BLaER1 (cell line): ENCODE results near the gene MRPL22.

Experiments used
- H3K27ac ChIP-seq: shearing (Covaris generic); formaldehyde crosslinking; 2 replicates; pipeline ENCODE4 v1.8.1; 2022
- H3K27me3 ChIP-seq: shearing (Covaris generic); formaldehyde crosslinking; 2 replicates; pipeline ENCODE4 v1.8.1; 2022
- H3K36me3 ChIP-seq: shearing (Covaris generic); formaldehyde crosslinking; 2 replicates; pipeline ENCODE4 v1.8.1; 2022
- H3K4me1 ChIP-seq: shearing (Covaris generic); formaldehyde crosslinking; 2 replicates; pipeline ENCODE4 v1.8.1; 2022
- H3K4me2 ChIP-seq: shearing (Covaris generic); formaldehyde crosslinking; 2 replicates; pipeline ENCODE4 v1.8.1; 2022
- H3K4me3 ChIP-seq: shearing (Covaris generic); formaldehyde crosslinking; 2 replicates; pipeline ENCODE4 v1.8.1; 2022
- H3K9ac ChIP-seq: shearing (Covaris generic); formaldehyde crosslinking; 2 replicates; pipeline ENCODE4 v1.8.1; 2022
- H3K9me3 ChIP-seq: shearing (Covaris generic); formaldehyde crosslinking; 2 replicates; pipeline ENCODE4 v1.8.1; 2022
- H4K20me1 ChIP-seq: shearing (Covaris generic); formaldehyde crosslinking; 2 replicates; pipeline ENCODE4 v1.8.1; 2022
- Cebpa-rat ChIP-seq: shearing (Covaris generic); IDR thresholded peaks from 2 replicates; pipeline ENCODE4 v1.8.1; 2022

MRPL22 gene

GRCh38 chr5:154940375-154940771, 500 bp upstream of the MRPL22 start:
- peak overlapping the region; percentile 81 for H3K4me2 ChIP-seq
- H3K27me3 ChIP-seq, result no peaks in the 10 kb centered on the region
- peaks cover 23% of the 10 kb centered on the region for H3K36me3 ChIP-seq
- peaks cover 57% of the 10 kb centered on the region for H3K4me1 ChIP-seq
- peak overlapping the region; percentile 87 for H3K9ac ChIP-seq
- no peaks in the 10 kb centered on the region for H3K9me3 ChIP-seq
- peak overlapping the region; percentile 71 for H3K4me3 ChIP-seq
- H3K27ac ChIP-seq, result peak overlapping the region; percentile 81
- H4K20me1 ChIP-seq, result peaks cover 37% of the 10 kb centered on the region
- no peak for TF ChIP-seq Cebpa-rat

- H3K9ac ChIP-seq, result no peak overlapping the region
- H3K36me3 ChIP-seq, result peaks cover 37% of the 10 kb centered on the region
- no peak overlapping the region for H3K4me2 ChIP-seq
- H3K4me3 ChIP-seq, result no peak overlapping the region
- H3K9me3 ChIP-seq, result no peaks in the 10 kb centered on the region
- TF ChIP-seq Cebpa-rat, result no peak
- H3K27me3 ChIP-seq, result no peaks in the 10 kb centered on the region
- peaks cover 51% of the 10 kb centered on the region for H4K20me1 ChIP-seq
- no peak overlapping the region for H3K27ac ChIP-seq
- peaks cover 39% of the 10 kb centered on the region for H3K4me1 ChIP-seq
These were observed 2.7 kb downstream of the MRPL22 start for GRCh38 chr5:154943527-154943926.

DNA sequence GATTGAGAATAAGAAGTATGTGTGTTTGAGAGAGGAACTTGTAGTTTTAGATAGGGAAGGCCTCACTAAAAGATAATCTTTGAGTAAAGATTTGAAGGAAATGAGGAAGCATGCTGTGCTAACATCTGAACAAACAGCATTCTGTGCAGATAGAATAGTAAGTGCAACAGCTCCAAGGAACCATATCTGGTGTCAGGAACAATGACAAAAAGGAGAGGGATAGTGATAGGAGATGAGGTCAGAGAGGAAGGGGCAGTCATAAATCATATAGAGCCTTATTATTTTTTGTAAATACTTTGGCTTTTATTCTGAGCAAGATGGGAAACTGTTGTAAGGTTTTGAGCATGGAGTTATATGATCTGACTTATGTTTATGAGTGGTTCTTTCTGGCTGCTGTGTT, 3.8 kb downstream of the MRPL22 start:
- Histone ChIP-seq H3K27ac (no peak overlapping the region), H3K4me3 (no peak overlapping the region), H3K4me2 (no peak overlapping the region), H3K9me3 (no peaks in the 10 kb centered on the region), H3K9ac (no peak overlapping the region), H3K27me3 (no peaks in the 10 kb centered on the region), H3K4me1 (peaks cover 32% of the 10 kb centered on the region), H4K20me1 (peaks cover 62% of the 10 kb centered on the region), H3K36me3 (peaks cover 46% of the 10 kb centered on the region)
- no peak for TF ChIP-seq Cebpa-rat

GRCh38 chr5:154945695-154946301, 4.9 kb downstream of the MRPL22 start:
- no peak overlapping the region for H3K9ac ChIP-seq
- no peak for TF ChIP-seq Cebpa-rat
- no peaks in the 10 kb centered on the region for H3K27me3 ChIP-seq
- no peak overlapping the region for H3K4me2 ChIP-seq
- no peaks in the 10 kb centered on the region for H3K9me3 ChIP-seq
- no peak overlapping the region for H3K27ac ChIP-seq
- peaks cover 21% of the 10 kb centered on the region for H3K4me1 ChIP-seq
- H4K20me1 ChIP-seq, result peaks cover 73% of the 10 kb centered on the region
- peaks cover 53% of the 10 kb centered on the region for H3K36me3 ChIP-seq
- no peak overlapping the region for H3K4me3 ChIP-seq

DNA sequence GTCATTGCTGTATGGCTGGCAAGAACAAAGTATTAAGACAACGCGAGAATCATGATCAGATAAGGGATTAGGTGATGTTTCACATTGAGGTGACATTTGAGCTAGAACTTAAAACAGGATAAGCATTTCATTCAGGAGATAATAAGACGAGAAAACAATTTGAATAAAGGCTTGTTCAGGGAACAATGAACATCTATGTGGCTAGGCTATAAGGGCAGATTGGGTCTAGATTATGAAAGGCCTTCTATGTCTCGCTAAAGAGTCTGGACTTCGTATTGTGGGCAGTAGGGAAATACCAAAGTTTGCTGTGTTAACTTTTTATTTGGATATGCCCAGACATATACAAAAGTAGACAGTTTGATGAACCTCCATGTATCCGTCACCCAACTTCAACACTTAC, 6.9 kb downstream of the MRPL22 start:
- Histone ChIP-seq H4K20me1 (peaks cover 69% of the 10 kb centered on the region), H3K27ac (no peak overlapping the region)
- no peak for TF ChIP-seq Cebpa-rat

GRCh38 chr5:154948313-154948712, 7.4 kb downstream of the MRPL22 start:
- Histone ChIP-seq H3K27ac (no peak overlapping the region), H3K4me1 (peaks cover 4% of the 10 kb centered on the region; the same call in 1 of the 2 replicates), H3K9me3 (no peaks in the 10 kb centered on the region), H3K27me3 (no peaks in the 10 kb centered on the region), H3K4me2 (no peak overlapping the region), H3K9ac (no peak overlapping the region), H3K36me3 (peaks cover 62% of the 10 kb centered on the region), H4K20me1 (peaks cover 63% of the 10 kb centered on the region), H3K4me3 (no peak overlapping the region)
- no peak for TF ChIP-seq Cebpa-rat

More for the DNA sequence above, 6.9 kb downstream of the MRPL22 start:
- no peak overlapping the region for H3K4me2 ChIP-seq
- no peaks in the 10 kb centered on the region for H3K9me3 ChIP-seq
- H3K4me3 ChIP-seq, result no peak overlapping the region
- H3K27me3 ChIP-seq, result no peaks in the 10 kb centered on the region
- peaks cover 8% of the 10 kb centered on the region for H3K4me1 ChIP-seq
- H3K36me3 ChIP-seq, result peaks cover 62% of the 10 kb centered on the region
- H3K9ac ChIP-seq, result no peak overlapping the region

DNA sequence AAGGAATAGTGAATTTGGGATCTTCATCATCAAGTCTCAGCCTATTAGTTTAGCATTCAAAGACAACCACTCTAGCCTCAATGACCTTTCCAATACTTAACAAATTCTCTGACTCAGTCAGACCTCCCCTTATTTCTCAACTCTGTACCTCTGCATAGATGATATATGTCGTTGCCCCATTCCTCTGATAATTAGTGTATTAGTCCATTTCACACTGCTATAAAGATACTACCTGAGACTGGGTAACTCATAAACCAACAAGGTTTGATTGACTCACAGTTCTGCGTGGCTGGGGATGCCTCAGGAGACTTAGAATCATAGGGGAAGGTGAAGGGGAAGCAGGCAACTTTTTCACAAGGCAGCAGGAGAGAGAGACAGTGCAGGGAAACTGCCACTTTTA, 8.9 kb downstream of the MRPL22 start:
- no peak overlapping the region for H3K4me3 ChIP-seq
- H3K9ac ChIP-seq, result no peak overlapping the region
- peaks cover 65% of the 10 kb centered on the region for H3K36me3 ChIP-seq
- H3K4me1 ChIP-seq, result peaks cover 4% of the 10 kb centered on the region; the same call in 1 of the 2 replicates
- peaks cover 69% of the 10 kb centered on the region for H4K20me1 ChIP-seq
- no peak for TF ChIP-seq Cebpa-rat
- no peak overlapping the region for H3K4me2 ChIP-seq
- no peaks in the 10 kb centered on the region for H3K9me3 ChIP-seq
- no peaks in the 10 kb centered on the region for H3K27me3 ChIP-seq
- no peak overlapping the region for H3K27ac ChIP-seq

DNA sequence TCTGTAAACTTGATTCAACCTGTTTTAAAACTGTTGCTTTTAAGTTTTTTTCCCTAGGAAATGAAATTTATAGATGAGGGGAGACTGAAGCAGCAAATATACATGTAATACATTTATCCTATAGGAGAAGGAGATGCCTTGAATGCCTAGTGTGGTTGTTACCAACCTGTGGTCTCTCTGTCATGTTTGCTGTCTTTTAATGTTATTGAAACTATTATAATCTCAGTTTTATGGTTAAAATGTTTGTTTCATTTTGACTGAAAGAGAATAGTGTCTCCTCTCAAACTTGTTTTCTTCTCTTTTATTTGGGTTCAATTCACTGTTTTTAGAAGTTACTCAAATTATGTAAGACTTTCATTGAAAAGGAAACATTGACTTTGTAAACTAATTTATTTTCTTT, 15.8 kb downstream of the MRPL22 start:
- H3K4me2 ChIP-seq, result no peak overlapping the region
- H3K27me3 ChIP-seq, result no peaks in the 10 kb centered on the region
- H3K9ac ChIP-seq, result no peak overlapping the region
- peaks cover 68% of the 10 kb centered on the region for H3K36me3 ChIP-seq
- no peaks in the 10 kb centered on the region for H3K9me3 ChIP-seq
- no peak overlapping the region for H3K4me3 ChIP-seq
- peaks cover 28% of the 10 kb centered on the region; the same call in 1 of the 2 replicates for H4K20me1 ChIP-seq
- H3K27ac ChIP-seq, result no peak overlapping the region
- no peak for TF ChIP-seq Cebpa-rat
- H3K4me1 ChIP-seq, result no peaks in the 10 kb centered on the region

GRCh38 chr5:154962494-154962893, 21.6 kb downstream of the MRPL22 start:
- Histone ChIP-seq H4K20me1 (peaks cover 21% of the 10 kb centered on the region), H3K27ac (no peak overlapping the region), H3K4me1 (no peaks in the 10 kb centered on the region), H3K9me3 (no peaks in the 10 kb centered on the region), H3K36me3 (peaks cover 92% of the 10 kb centered on the region), H3K9ac (no peak overlapping the region), H3K27me3 (no peaks in the 10 kb centered on the region), H3K4me3 (no peak overlapping the region), H3K4me2 (no peak overlapping the region)
- TF ChIP-seq Cebpa-rat, result no peak

DNA sequence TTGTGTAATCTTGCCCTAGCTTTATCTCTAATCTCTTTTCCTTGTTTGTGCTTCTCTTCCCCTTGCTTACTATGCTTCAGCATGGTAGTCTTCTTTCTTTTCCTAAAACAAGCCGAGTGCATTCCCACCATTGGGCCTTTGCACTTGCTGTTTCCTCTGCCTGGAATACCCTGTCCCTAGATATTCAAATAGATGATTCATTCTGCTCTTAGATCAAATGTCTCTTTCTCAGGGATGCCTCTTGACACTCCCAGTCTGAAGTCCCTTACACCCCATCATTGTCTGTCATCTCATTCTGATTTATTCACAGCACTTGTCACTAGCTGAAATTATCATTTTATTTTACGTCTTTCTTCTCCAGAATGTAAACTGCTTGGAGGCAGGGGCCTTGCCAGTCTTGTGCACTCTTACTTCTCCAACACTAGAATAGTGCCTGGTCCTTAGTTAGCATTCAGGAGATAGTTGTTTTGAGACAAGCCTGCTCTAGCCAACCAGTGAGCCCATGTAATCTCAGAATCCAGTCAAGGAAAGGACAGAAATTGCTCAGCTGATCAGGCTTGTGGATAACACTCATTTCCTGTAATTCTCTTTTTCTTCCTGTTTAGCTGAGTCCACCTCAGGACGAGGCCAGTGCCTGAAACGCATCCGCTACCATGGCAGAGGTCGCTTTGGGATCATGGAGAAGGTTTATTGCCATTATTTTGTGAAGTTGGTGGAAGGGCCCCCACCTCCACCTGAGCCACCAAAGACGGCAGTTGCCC, 25.4 kb downstream of the MRPL22 start:
- H3K36me3 ChIP-seq, result peaks cover 73% of the 10 kb centered on the region
- H3K27ac ChIP-seq, result no peak overlapping the region
- TF ChIP-seq Cebpa-rat, result no peak
- H3K9me3 ChIP-seq, result no peaks in the 10 kb centered on the region
- no peak overlapping the region for H3K4me3 ChIP-seq
- H4K20me1 ChIP-seq, result peaks cover 14% of the 10 kb centered on the region
- no peaks in the 10 kb centered on the region for H3K4me1 ChIP-seq
- no peak overlapping the region for H3K9ac ChIP-seq
- H3K4me2 ChIP-seq, result no peak overlapping the region
- H3K27me3 ChIP-seq, result no peaks in the 10 kb centered on the region
